ENCODE results near the gene MS4A4A. TPM values are rescaled to one million over a fixed set of nuclear protein-coding genes. Genes with fewer than 3 reads are reported as not detected.
"Not testable (repeated sequence)": the region's sequence is repeated elsewhere in the genome, so short reads cannot be mapped to it uniquely, and the experiment has no call there.

MS4A4A gene
- total RNA-seq, 2 donors from 2014 or later: 26.4 to 43.9 TPM

DNA sequence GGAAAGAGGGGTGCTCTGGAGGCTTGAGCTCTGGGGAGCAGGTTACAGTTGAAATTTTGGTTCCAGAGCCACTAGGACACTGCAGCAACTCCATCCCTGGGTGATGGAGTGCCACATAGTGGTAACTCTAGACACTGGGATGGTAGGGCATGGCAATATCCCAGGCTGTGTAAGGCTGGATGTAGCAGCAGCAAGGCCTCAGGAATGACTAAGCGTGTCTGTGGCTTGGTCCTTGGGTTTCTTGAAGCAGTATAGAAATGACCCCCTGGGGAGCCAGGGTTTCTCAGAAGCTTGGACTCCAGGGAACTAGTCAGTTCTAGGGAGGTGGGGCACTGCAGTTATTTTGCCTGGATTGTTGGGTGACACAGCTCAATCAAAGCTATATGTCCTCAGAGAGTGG lies 8.1 kb downstream of the MS4A4A start:
- ATAC-seq (no peak), DNase-seq (no peak)
- intact Hi-C loops (cut with DNase I): no loop called here

DNA sequence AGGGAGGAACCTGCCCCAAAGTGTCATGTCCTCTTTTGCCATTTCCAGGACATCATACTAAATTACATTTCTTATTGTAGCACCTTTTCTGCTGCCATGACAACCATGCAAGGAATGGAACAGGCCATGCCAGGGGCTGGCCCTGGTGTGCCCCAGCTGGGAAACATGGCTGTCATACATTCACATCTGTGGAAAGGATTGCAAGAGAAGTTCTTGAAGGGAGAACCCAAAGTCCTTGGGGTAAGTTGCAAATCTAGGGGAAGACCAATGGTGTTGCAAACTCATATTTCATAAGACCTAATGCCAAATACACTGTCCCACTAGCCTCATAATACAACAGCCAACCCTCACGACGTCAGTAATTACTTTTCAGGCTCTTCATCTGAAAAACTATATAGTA lies 11.7 kb downstream of the MS4A4A start:
- intact Hi-C loops (cut with DNase I): no loop called here
- ATAC-seq (no peak), DNase-seq (no peak)

DNA sequence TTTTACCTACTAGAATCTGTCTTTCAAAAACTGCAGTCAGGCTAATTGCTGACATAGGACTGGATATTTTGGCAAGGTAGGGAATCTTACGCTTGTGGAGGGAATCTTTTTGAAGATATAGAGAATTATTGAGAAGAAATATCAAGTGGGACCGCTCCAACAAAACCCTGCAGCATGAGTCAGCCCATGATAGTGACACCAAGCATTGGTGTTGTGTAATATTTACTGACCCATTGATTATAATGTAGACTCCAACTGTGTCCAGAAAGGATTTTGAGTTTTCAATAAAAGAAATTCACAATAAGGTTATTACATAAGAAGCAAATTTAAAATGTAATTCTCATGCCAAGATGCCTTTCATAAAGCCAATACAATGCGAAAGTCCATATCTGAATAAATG lies 20.7 kb downstream of the MS4A4A start:
- no peak for ATAC-seq
- intact Hi-C loops (cut with DNase I): no loop called here

DNA sequence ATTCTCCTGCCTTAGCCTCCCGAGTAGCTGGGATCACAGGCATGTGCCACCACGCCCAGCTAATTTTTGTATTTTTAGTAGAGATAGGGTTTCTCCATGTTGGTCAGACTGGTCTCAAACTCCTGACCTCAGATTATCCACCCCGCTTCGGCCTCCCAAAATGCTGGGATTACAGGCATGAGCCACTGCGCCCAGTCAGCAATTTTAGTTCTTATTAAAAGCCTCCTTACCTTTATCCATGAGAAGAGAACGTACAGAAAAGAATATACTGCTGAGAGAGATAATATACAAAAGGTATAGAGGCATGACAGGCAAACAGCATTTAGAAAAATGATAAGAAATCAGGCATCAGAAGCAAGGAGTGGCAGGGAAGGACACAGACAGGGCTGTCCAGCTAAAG lies 21.4 kb downstream of the MS4A4A start:
- intact Hi-C loops (cut with DNase I); DNase-seq; ATAC-seq: not testable (repeated sequence)

More for the DNA sequence above, 20.7 kb downstream of the MS4A4A start:
- DNase-seq: no peak

DNA sequence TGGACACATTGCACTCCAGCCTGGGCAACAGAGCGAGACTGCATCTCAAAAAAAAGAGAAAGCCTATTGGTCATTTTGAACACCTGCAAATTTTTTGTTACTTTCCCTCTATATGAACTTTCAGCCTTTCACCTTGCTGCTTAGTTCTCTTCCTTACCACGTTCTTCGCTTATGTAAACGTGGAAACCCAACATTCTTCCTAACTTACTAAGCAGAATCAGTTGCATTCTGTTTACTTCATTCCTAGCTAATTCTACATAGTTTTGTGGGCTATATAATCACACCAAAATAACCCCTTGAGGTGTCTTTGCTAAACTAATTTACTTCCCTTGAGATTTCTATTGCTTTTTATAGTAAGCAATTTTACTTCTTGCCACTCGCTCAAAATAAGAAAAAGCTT lies 23.2 kb downstream of the MS4A4A start:
- DNase-seq: no peak

DNA sequence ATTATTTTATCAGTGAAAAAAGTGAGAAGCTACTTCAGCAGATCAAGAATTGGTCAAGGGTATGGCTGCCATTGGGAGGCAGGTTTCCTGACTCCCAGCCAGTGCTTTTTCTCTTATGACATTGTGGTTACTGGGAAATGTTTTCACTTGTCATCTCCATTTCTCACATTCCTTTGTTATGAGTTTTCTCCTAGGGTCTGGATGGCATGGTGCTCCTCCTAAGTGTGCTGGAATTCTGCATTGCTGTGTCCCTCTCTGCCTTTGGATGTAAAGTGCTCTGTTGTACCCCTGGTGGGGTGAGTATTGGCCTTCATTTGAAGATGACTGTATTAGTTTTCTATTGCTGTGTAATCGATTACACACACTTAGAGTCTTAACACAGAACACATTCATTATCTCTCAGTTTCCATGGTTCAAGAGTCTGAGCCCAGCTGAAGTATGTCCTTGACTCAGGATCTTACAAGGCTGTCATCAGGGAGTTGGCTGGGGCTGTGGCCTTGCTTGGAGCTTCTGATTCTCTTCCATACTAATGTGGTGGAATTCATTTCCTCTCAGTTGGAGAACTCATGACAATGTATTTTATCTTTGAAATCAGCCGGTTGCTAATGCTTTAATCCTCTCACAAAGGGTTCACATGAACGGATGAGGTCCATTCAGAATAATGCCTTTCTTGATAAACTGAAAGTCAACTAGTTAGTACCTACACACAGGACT lies 25.6 kb downstream of the MS4A4A start:
- intact Hi-C loops (cut with DNase I): no loop called here
- ATAC-seq: no peak
- DNase-seq: no peak

More for the DNA sequence above, 23.2 kb downstream of the MS4A4A start:
- intact Hi-C loops (cut with DNase I): no loop called here
- no peak for ATAC-seq

DNA sequence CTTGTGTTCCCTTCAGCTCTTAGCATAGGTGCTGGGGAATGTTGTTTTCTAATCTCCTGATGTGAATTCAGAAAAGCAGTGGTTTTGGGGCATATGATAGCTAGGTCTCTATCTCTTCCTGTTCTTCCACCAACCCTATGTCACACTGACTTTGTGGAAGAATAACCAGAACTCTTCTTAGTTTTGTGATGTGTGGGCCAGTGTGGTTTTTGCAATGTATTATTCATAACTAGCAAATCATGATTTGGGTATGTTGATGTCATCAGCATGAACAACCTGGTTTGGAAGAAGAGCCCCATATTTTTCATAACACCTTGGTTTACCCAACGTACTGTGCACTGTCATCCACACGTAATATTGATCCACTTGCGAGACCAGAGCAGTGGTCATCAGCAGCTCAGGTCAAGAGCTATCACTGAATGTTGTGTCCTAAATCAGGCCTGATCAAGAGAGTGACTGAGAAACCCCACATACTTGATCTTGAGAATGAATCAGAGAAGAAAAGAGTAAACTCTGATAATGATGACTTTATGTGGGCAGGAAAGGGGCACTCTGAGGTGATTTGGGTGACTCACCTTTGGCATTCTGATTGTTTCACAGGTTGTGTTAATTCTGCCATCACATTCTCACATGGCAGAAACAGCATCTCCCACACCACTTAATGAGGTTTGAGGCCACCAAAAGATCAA lies 27.2 kb downstream of the MS4A4A start:
- intact Hi-C loops (cut with DNase I): no loop called here
- DNase-seq (no peak), ATAC-seq (no peak)

DNA sequence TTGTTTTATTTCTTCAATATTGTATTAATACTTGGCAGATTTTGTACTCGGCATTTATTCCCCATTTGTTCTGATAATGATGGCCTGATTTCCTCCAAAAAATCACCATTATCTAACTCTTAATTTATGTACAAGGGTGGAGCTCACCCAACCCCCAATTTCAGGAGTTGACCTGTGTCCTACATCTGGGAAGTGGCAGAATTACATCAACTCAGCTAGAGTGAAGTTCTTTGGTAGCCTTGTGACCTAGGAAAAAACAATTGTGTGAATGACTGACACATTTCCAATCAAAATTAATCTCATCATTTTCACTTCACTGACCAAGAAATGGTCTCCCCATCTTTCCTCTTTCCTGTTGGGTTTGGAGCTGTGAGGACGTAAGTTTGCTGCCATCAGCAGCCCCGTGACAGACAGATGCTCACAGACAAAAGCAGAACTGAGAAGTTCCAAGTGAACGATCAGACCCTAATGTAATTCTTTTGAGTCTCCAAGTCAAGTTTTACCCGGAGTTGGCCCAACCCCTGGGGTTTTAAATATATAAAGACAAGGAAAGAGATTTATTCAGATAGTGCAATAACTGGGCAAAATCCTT lies 30.0 kb downstream of the MS4A4A start:
- intact Hi-C loops (cut with DNase I): no loop called here
- DNase-seq (no peak), ATAC-seq (peak; percentile 55 to 68)

DNA sequence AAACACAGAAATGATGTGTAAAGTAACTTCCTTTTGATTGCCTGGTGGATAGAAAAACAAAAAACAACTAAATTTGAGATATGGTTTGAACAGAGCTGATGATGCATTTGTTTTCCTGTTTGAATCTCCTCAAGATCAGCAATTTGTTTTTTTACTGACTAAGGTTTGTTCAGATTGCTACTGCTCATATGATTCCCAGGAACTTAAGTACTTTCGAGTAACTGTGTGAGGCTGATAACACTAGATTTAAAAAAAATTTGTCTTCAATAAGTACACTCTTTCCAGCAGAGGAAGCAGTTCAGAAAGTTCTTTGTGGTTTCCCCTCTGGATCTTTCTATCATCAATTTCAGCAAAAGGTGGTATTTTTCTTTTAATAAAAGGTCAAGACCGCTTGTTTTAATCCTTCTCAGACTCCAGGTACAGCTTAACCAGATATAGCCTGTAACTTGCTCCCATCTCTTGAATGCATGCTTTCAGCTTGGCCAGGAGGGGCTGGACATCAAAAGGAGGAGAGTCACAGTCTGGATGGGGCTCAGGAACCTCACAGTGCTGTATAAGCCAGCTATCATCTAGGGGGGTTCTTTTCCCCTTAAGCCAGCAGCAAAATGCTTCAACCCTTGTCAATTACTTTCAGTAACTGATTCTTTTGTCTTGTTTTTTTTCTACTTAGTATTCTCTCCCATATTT lies 34.3 kb downstream of the MS4A4A start:
- no peak for ATAC-seq
- DNase-seq: no peak

DNA sequence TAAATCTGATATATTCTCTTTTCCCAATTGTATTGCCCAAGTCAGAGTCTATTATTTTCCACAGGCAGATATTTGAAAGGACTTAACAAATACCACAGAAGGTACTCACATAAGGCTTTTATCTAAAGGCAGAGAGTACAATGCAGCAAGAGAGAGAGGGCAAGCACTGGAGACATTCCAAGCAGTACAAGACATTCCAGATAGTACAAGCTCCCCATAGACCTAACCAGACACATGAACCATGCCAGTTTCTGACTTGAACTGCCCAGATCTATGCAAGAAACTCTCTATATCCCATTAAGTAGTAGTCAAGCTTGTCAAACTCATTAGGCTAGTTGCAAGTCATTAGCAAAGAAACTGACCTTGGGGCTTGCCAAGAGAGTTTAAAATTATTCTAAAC lies 35.4 kb downstream of the MS4A4A start:
- ATAC-seq (no peak), DNase-seq (no peak)
- intact Hi-C loops (cut with DNase I): no loop called here

More for the DNA sequence above, 34.3 kb downstream of the MS4A4A start:
- intact Hi-C loops (cut with DNase I): no loop called here

DNA sequence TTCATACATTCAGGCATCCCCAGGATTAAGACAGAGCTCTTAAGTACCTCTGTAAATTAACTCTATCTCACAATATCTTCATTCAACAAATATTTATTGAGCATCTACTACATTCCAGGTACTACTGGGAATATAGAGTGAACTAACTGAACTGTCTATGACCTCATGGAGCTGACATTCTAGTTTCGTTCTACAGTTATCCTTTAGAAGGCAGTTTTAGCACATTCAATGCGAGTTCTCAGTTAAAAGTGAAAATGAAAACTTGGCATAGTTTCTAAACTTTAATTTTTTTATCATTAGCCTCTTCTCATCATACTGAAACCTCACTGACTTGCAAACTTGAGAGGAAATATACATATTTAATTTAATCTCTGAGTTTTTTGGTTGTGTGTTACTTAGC lies 35.9 kb downstream of the MS4A4A start:
- intact Hi-C loops (cut with DNase I): no loop called here
- DNase-seq (no peak), ATAC-seq (no peak)

DNA sequence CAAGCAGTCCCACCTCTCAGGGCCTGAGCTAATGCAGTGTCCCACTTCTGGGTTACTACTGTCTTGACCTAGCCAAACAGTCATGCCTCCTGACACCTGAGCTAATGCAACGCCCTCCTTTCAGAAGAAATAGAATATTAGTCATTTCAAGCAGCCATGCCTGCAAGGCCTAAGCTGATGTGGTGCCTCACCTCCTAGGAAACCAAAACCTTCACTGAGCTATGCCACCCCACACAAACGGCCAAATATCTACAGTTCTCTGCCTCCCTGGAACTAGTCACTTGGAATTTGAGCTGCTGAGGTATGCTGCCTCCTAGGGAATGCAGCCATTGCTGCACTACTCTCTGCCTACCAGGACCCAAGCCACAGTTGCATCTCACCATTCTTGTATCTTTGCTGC lies 38.3 kb downstream of the MS4A4A start:
- ATAC-seq: no peak
- intact Hi-C loops (cut with DNase I): no loop called here
- no peak for DNase-seq

DNA sequence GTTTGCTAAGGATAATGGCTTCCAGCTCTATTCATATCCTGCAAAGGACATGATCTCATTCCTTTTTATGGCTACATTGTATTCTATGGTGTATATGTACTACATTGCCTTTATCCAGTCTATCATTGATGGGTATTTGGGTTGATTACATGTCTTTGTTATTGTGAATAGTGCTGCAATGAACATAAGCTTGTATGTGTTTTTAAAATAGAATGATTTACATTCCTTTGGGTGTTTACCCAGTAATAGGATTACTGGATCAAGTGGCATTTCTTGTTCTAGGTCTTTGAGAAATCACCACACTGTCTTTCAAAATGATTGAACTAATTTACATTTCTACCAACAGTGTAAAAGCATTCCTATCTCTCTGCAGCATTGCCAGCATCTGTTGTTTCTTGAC lies 40.6 kb downstream of the MS4A4A start:
- ATAC-seq (no peak), DNase-seq (no peak)
- intact Hi-C loops (cut with DNase I): no loop called here

DNA sequence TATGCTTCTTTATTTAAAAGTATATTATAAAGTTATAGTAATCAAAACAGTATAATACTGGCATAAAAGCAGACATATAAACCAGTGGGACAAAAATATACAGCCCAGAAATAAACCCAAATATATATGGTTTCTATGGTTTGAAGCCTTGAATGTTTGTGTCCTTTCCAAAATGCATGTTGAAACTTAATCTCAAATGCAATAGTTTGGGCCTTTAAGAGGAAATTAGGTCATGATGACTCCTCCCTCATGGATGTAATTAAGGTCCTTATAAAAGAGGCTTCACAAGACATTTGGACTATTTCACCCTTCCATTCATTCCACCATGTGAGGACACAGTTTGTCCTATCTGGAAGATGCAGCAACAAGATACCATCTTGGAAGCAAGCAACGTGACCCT lies 46.5 kb downstream of the MS4A4A start, which contains the start of gene MS4A6E:
TSS of gene MS4A6E (plus strand) at position 301 of the 400 bp plus-strand sequence. CDS start 7,641 bp downstream, outside the sequence.
- intact Hi-C loops (cut with DNase I): no loop called here
- ATAC-seq (no peak), DNase-seq (no peak)

DNA sequence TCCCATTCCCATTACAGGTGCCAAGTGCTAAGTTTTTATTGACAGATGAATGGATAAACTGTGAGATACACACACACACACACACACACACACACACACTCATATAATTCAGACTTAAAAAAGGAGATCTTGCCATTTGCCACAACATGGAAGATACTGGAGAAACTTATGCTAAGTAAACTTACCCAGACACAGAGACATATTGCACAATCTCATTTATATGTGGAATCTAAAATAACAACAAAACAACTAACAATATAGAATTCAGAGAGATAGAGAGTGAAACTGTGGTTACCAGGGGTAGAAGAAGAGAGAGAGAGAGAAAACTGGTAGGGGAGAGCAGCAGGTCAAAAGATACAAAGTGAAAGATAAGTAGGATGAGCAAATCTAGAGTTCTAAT lies 48.0 kb downstream of the MS4A4A start:
- intact Hi-C loops (cut with DNase I): no loop called here
- no peak for DNase-seq
- no peak for ATAC-seq

DNA sequence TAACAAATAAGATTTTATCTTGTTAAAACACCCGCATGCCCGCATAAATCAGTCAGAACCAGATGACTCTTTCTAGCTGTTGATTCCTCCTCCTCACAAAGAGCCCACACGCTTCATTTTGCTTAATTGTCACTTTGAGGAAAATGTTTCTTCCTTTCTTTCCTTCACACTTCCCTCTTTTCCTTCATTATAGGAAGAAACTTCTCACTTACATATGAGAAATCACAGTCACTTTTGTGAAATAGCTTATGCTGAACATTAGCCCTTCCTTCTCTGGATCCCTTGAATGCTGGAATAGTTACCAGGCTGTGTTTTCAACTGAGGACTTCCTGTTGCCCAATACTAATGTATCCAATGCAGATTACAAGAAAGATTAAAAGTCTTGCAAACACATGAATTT lies 52.4 kb downstream of the MS4A4A start:
- ATAC-seq: peak in 1 of 2 donors; percentile 62
- no peak for DNase-seq
- intact Hi-C loops (cut with DNase I): no loop called here

DNA sequence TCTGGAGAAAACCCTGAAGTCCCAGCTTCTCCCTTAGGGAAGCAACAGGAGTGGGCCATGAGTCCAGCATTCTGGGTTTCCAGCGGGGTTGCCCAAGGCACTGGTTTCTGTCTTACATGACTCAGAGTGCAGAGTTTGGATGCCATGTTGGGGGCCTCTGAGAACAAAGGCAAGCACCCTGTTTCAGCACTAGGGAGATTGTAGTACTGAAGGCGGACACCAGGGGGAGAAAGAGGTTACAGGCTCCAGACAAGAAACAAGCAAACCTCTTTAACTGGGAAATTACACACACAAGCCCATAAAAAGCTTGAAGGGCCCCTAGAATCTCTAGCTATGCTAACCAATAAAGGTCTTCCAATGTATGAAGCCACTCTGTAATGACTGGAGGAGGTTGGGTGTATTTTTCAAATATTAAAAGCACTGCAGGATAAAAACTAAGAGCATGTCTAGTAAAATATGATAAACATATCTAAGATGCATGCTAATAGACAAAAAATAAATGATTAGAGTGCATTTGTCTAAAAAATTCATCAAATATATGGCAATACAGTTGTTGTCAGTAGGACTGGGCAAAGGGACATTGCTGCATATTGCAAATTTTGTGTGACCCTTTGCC lies 53.6 kb downstream of the MS4A4A start:
- intact Hi-C loops (cut with DNase I): no loop called here
- peak; percentile 46 for DNase-seq

DNA sequence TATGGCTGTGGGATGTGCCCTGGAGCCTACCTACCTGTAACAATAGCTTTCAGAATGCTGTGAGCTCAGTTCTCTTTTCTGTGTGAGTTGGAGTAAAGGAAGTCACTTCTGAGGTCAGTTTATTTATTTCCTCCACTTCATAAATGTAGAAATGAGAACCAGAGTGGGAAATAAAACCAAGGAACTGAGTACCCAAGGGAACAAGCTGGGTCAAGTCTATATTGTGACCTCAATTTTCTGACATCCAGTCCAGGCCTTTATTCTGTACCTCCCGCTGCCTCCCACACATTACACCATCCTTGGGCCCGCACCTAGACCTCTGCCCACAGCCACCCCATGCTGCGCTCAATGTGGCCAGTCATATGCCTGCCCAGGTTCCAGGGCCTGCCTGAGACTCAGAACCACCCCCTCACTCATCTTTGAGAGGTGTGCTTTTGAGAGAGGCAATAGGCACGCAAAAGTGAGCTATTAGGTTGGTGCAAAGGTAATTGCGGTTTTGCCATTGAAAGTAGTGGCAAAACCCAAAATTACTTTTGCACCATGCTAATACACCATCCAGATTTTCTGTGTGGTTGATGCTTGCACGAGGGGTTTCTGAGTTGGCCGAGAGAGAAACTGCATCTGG lies 56.4 kb downstream of the MS4A4A start:
- intact Hi-C loops (cut with DNase I): no loop called here
- peak in 1 of 2 donors; percentile 27 for ATAC-seq
- DNase-seq: no peak

More for the DNA sequence above, 53.6 kb downstream of the MS4A4A start:
- peak in 1 of 2 donors; percentile 49 for ATAC-seq

DNA sequence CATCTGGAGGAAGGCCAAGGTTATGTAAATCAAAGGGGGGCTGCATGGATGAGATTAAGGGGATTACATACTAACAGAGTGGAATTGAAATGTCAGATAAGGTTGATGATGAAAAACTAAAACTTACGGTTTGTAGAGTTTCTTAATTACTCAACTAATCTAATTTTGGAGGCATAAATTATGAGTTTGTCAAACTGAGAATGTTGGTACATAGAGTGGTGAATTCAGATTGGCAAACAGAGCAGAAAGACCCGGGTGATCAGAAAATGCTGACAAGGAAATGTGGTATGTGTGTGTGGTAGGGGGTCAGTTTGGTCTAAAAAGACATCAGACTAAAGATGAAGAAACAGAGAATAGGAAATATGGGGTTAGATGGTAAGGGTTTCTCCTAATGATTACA lies 57.6 kb downstream of the MS4A4A start:
- DNase-seq (no peak), ATAC-seq (no peak)
- intact Hi-C loops (cut with DNase I): no loop called here
